Neuronal stem cell (in vitro differentiated cells): ENCODE data around the gene PPP3CA.

ENCODE experiments used
- DNase-seq: peaks from one replicate; pipeline ENCODE4 v3.0.0-alpha.2; 2013; ENCODE audit warnings: low spot score
- H2AFZ ChIP-seq: one replicate; pipeline ENCODE4 v1.6.1; 2013; ENCODE audit warnings: mild to moderate bottlenecking, low read length, inconsistent platforms
- H2AK5ac ChIP-seq: 2 replicates; pipeline ENCODE4 v1.6.1; 2013; ENCODE audit warnings: low read depth, mild to moderate bottlenecking, inconsistent platforms, low read length, moderate library complexity, mixed read lengths
- H2BK120ac ChIP-seq: 2 replicates; pipeline ENCODE4 v1.6.1; 2013; ENCODE audit warnings: low read depth, mild to moderate bottlenecking, inconsistent platforms, low read length, moderate library complexity, mixed read lengths
- H2BK12ac ChIP-seq: one replicate; pipeline ENCODE4 v1.6.1; 2013; ENCODE audit warnings: low read length, inconsistent platforms
- H2BK15ac ChIP-seq: 2 replicates; pipeline ENCODE4 v1.6.1; 2013; ENCODE audit warnings: mild to moderate bottlenecking, low read length, inconsistent platforms, mixed read lengths
- H2BK5ac ChIP-seq: one replicate; pipeline ENCODE4 v1.6.1; 2013; ENCODE audit warnings: inconsistent platforms, mild to moderate bottlenecking, low read length, moderate library complexity
- H3K14ac ChIP-seq: one replicate; pipeline ENCODE4 v1.6.1; 2013; ENCODE audit warnings: low read length, inconsistent platforms
- H3K18ac ChIP-seq: 2 replicates; pipeline ENCODE4 v1.6.1; 2013; ENCODE audit warnings: low read length, inconsistent platforms
- H3K23ac ChIP-seq: 2 replicates; pipeline ENCODE4 v1.6.1; 2013; ENCODE audit warnings: low read depth, mild to moderate bottlenecking, mixed read lengths, low read length, inconsistent platforms; ENCODE audit not compliant: poor library complexity
- H3K27ac ChIP-seq: replicated peaks from 3 replicates; pipeline ENCODE4 v1.5.1; 2013; ENCODE audit warnings: low read length, inconsistent platforms
- H3K27me3 ChIP-seq, 3 experiments: 2 replicates each; pipeline ENCODE4 v1.6.1; 2013; ENCODE audit warnings: low read length in 3 of 3, mild to moderate bottlenecking in 2 of 3, inconsistent platforms in 1 of 3, low read depth in 1 of 3, mixed read lengths in 1 of 3, moderate library complexity in 1 of 3; ENCODE audit not compliant: control insufficient read depth in 3 of 3, insufficient read depth in 3 of 3
- H3K36me3 ChIP-seq, 2 donors: replicated peaks in 1 of 2; 2 replicates each; pipeline ENCODE4 v1.6.1; 2013; ENCODE audit warnings: low read length in 2 of 2; ENCODE audit not compliant: control insufficient read depth in 2 of 2, insufficient read depth in 2 of 2
- H3K4ac ChIP-seq: 2 replicates; pipeline ENCODE4 v1.6.1; 2013; ENCODE audit warnings: inconsistent platforms, mild to moderate bottlenecking, low read length, moderate library complexity
- H3K4me1 ChIP-seq, 2 donors: 1 replicate in 1 of 2; 2 replicates in 1 of 2; pipeline ENCODE4 v1.6.1; 2013; ENCODE audit warnings: low read length in 2 of 2, low read depth in 1 of 2; ENCODE audit not compliant: control insufficient read depth in 2 of 2, insufficient read depth in 1 of 2
- H3K4me2 ChIP-seq: one replicate; pipeline ENCODE4 v1.6.1; 2013; ENCODE audit warnings: mild to moderate bottlenecking, low read length, inconsistent platforms; ENCODE audit not compliant: insufficient read depth, poor library complexity, severe bottlenecking
- H3K4me3 ChIP-seq, 2 donors: 2 replicates each; pipeline ENCODE4 v1.5.1; 2013; ENCODE audit warnings: low read length in 2 of 2, mild to moderate bottlenecking in 2 of 2, inconsistent platforms in 1 of 2, moderate library complexity in 1 of 2
- H3K79me1 ChIP-seq: one replicate; pipeline ENCODE4 v1.6.1; 2013; ENCODE audit warnings: low read depth, mild to moderate bottlenecking, inconsistent platforms, low read length, moderate library complexity
- H3K9ac ChIP-seq: one replicate; pipeline ENCODE4 v1.6.1; 2013; ENCODE audit warnings: mild to moderate bottlenecking, low read depth, low read length, inconsistent platforms; ENCODE audit not compliant: poor library complexity
- H3K9me3 ChIP-seq, 2 donors: replicated peaks in 1 of 2; 2 replicates each; pipeline versions ENCODE3 to v1.6.1; 2013; ENCODE audit warnings: low read length in 2 of 2, mild to moderate bottlenecking in 2 of 2, inconsistent platforms in 1 of 2, low read depth in 1 of 2, mixed read lengths in 1 of 2, moderate library complexity in 1 of 2; ENCODE audit not compliant: control insufficient read depth in 2 of 2, insufficient read depth in 1 of 2
- H4K8ac ChIP-seq: one replicate; pipeline ENCODE4 v1.6.1; 2013; ENCODE audit warnings: low read depth, mild to moderate bottlenecking, inconsistent platforms, low read length, moderate library complexity
- H4K91ac ChIP-seq: one replicate; pipeline ENCODE4 v1.6.1; 2013; ENCODE audit warnings: low read length, low read depth, mild to moderate bottlenecking, inconsistent platforms; ENCODE audit not compliant: poor library complexity
- WGBS, 2 donors: extraction: QIAGEN DNeasy Blood & Tissue Kit; methylation state at CpG; one replicate each; pipeline ENCODE4 v1.1.7; 2013; ENCODE audit warnings: missing lambda C conversion rate in 2 of 2, mixed read lengths in 1 of 2; ENCODE audit not compliant: insufficient read length in 2 of 2, insufficient replicate concordance in 1 of 2; ENCODE audit errors: extremely low coverage in 2 of 2; 5-methylcytosine and 5-hydroxymethylcytosine counted together

Gene PPP3CA

DNA sequence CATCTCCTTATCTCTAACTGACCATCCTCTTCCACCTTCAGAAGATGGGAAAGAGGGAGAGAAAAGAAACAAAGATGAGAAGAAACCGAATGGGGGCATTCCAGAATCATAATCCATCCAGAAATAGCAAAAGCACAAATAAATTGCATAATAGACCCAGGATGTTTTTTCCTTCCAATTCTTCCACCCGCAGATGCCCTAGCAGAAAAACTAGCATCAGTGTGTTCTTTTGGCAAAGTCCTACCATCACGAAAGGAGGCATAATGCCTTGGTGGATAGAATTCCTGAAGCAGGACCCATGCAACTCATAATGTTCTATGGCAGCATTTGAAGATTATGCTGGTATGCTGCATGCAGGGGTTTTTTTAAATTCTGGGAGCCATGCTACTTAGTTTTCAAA is 279.2 kb downstream of the PPP3CA start:
- H4K91ac ChIP-seq, result no peak overlapping the region
- H2AFZ ChIP-seq, result no peak overlapping the region
- H2BK12ac ChIP-seq, result no peak overlapping the region

DNA sequence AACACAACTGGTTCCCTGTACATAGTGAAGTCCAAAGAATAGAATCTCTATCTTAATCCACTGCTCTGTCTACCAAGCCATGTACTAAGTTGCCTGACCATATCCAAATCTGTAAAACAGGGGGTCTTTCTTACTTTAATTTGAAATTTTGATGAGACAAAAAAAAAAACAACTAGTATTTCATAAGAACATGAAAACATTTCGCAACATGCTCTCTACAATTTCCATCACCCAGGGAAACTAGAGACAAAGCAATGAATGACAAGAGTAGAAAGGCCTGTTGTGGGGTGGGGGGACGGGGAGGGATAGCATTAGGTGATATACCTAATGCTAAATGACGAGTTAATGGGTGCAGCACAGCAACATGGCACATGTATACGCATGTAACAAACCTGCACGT is 279.9 kb downstream of the PPP3CA start:
- Histone ChIP-seq H3K4me2 (no peak overlapping the region), H3K4ac (no peak overlapping the region), H2BK120ac (no peak overlapping the region), H2BK15ac (no peak overlapping the region), H3K4me3 (no peak overlapping the region), H2AK5ac (no peak overlapping the region), H3K36me3 (no peaks in the 10 kb centered on the region), H3K27ac (no peak overlapping the region), H2BK12ac (no peak overlapping the region), H3K9ac (no peak overlapping the region), H3K18ac (no peak overlapping the region), H2BK5ac (no peak overlapping the region), H4K8ac (no peak overlapping the region), H3K27me3 (peaks cover 0 to 7% (median 0%) of the 10 kb centered on the region in 3 experiments), H3K9me3 (no peaks in the 10 kb centered on the region), H3K79me1 (peaks cover 1% of the 10 kb centered on the region), H3K23ac (no peak overlapping the region), H3K4me1 (peaks cover 5 to 20% of the 10 kb centered on the region in 2 donors), H3K14ac (no peak overlapping the region), H2AFZ (no peak overlapping the region), H4K91ac (no peak overlapping the region)
- no peak for DNase-seq
- WGBS, 2 donors, result no CpG with 5 or more reads among the region's 5 CpGs

More for the DNA sequence above, 279.2 kb downstream of the PPP3CA start:
- no peak overlapping the region for H3K9ac ChIP-seq
- H2BK120ac ChIP-seq, result no peak overlapping the region
- H2AK5ac ChIP-seq, result no peak overlapping the region
- no peak overlapping the region for H3K27ac ChIP-seq
- no peak overlapping the region for H3K14ac ChIP-seq
- no peak overlapping the region for H3K4ac ChIP-seq
- no peak overlapping the region for H3K4me3 ChIP-seq
- H3K27me3 ChIP-seq, result peaks cover 0 to 7% (median 0%) of the 10 kb centered on the region in 3 experiments
- no peak overlapping the region for H3K4me2 ChIP-seq
- no peak for DNase-seq
- no peaks in the 10 kb centered on the region for H3K36me3 ChIP-seq
- H2BK15ac ChIP-seq, result no peak overlapping the region
- no CpG with 5 or more reads among the region's 3 CpGs for WGBS, 2 donors
- H3K23ac ChIP-seq, result no peak overlapping the region
- peaks cover 1% of the 10 kb centered on the region for H3K79me1 ChIP-seq
- H4K8ac ChIP-seq, result no peak overlapping the region
- peaks cover 5 to 20% of the 10 kb centered on the region in 2 donors for H3K4me1 ChIP-seq
- H2BK5ac ChIP-seq, result no peak overlapping the region
- no peak overlapping the region for H3K18ac ChIP-seq
- H3K9me3 ChIP-seq, result no peaks in the 10 kb centered on the region

DNA sequence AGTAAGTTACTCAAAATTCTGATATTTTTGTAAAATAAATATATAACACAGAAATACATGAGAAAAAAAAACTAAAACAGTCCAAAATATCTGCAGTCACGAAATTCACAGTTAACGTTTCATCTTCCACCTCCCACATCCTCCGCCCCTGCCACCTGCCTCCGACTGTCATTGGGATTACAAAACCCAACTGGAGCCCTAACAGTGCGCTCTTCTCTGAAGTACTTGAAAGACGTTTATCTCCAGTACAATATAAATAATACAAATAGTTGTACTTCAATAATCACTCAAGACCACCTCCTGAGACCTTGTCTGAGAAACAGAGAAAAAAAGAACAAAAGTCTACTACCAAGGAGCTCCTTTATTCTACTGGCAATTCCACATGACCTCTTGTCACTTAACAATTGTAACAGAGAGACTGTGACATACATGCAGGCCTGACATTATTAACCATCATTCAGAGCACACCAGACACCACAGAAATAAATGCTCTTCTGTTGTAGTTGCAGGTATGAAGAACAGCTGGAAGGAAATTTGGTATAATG is 280.6 kb downstream of the PPP3CA start:
- Histone ChIP-seq H2BK15ac (no peak overlapping the region), H3K14ac (no peak overlapping the region), H3K4ac (no peak overlapping the region), H3K18ac (no peak overlapping the region), H3K23ac (no peak overlapping the region), H3K9ac (no peak overlapping the region), H2BK5ac (no peak overlapping the region), H3K4me1 (peaks cover 5 to 20% of the 10 kb centered on the region in 2 donors), H3K36me3 (no peaks in the 10 kb centered on the region), H3K79me1 (peaks cover 1% of the 10 kb centered on the region), H3K27ac (no peak overlapping the region), H3K4me2 (no peak overlapping the region), H2BK120ac (no peak overlapping the region), H3K4me3 (no peak overlapping the region), H3K27me3 (peaks cover 0 to 7% (median 0%) of the 10 kb centered on the region in 3 experiments), H2BK12ac (no peak overlapping the region), H2AK5ac (no peak overlapping the region), H3K9me3 (no peaks in the 10 kb centered on the region), H4K91ac (no peak overlapping the region), H2AFZ (no peak overlapping the region), H4K8ac (no peak overlapping the region)
- DNase-seq, result no peak
- no CpG with 5 or more reads among the region's 6 CpGs for WGBS, 2 donors

GRCh38 chr4:101065935-101066485 is 281.3 kb downstream of the PPP3CA start:
- no peak overlapping the region for H2BK15ac ChIP-seq
- H3K79me1 ChIP-seq, result peaks cover 1% of the 10 kb centered on the region
- no peak overlapping the region for H4K8ac ChIP-seq
- no peak overlapping the region for H2AFZ ChIP-seq
- H3K23ac ChIP-seq, result no peak overlapping the region
- no peak overlapping the region for H3K27ac ChIP-seq
- H3K4me3 ChIP-seq, result no peak overlapping the region
- no CpG with 5 or more reads among the region's 1 CpG for WGBS, 2 donors
- no peaks in the 10 kb centered on the region for H3K9me3 ChIP-seq
- H2BK5ac ChIP-seq, result no peak overlapping the region
- no peak overlapping the region for H3K14ac ChIP-seq
- peaks cover 5 to 17% of the 10 kb centered on the region in 2 donors for H3K4me1 ChIP-seq
- DNase-seq, result no peak
- no peaks in the 10 kb centered on the region for H3K36me3 ChIP-seq
- H2AK5ac ChIP-seq, result no peak overlapping the region
- no peak overlapping the region for H4K91ac ChIP-seq
- peaks cover 0 to 7% (median 0%) of the 10 kb centered on the region in 3 experiments for H3K27me3 ChIP-seq
- no peak overlapping the region for H3K4me2 ChIP-seq
- no peak overlapping the region for H3K9ac ChIP-seq
- H3K4ac ChIP-seq, result no peak overlapping the region
- H2BK12ac ChIP-seq, result no peak overlapping the region
- H3K18ac ChIP-seq, result no peak overlapping the region
- H2BK120ac ChIP-seq, result no peak overlapping the region
